ENCODE results near the gene DNAJC1. TPM values are rescaled to one million over a fixed set of nuclear protein-coding genes. Genes with fewer than 3 reads are reported as not detected.

DNAJC1 gene
- polyA plus RNA-seq, 2 of the 4 experiments (the other 2 are of a cell fraction) = 19.2 to 34.2 TPM

DNA sequence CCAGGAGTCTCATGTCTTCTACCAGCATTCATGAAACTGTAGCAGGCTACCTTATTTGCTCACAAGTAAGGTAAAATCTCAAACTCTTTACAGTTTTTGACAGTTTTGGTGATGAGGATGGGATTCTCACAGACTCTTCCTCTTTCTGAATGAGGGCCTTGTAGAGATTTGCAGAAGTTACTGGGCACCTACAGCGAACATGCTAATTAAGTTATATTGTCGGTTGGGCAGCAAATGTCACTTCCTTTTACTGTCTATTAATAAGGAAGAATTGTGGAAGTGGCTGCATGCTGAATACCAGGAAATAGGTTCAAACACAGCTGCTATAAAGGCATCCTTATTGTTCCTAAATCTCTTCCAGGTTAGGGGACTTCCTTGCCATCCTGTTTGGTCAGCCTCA lies 189.6 kb downstream of the DNAJC1 start:
- DNase-seq (ENCODE audit: low read depth in 1 of 2, low spot score in 1 of 2) (no peak), ATAC-seq (no peak), FAIRE-seq (no peak)
- ChIA-PET CTCF (no interaction called here), POLR2A (no interaction called here)
- no peak overlapping the region for H3K4me3 ChIP-seq
- no peaks in the 10 kb centered on the region for H3K4me1 ChIP-seq
- no peak overlapping the region for H3K27ac ChIP-seq
- WGBS (ENCODE audit: missing lambda C conversion rate) = 95% methylated on average over 2 of the region's 2 CpGs
- no peak overlapping the region for H3K4me2 ChIP-seq
- TF ChIP-seq BHLHE40 (IDR thresholded peaks at IDR 0.05; ENCODE audit: low read depth, low read length) (no peak), NR3C1 (IDR thresholded peaks at IDR 0.05) (no peak), PHF8 (IDR thresholded peaks at IDR 0.05; ENCODE audit: borderline replicate concordance, low read depth) (no peak), CBX8 (IDR thresholded peaks at IDR 0.05) (no peak), TFCP2L1 (CRISPR knock-in tag; IDR thresholded peaks at IDR 0.05) (no peak), RCOR1 (IDR thresholded peaks at IDR 0.05; ENCODE audit: low read depth, low read length) (no peak), MAFK (IDR thresholded peaks at IDR 0.05; ENCODE audit: partially characterized antibody) (no peak), FOSB (CRISPR knock-in tag; IDR thresholded peaks at IDR 0.05) (no peak), REST (IDR thresholded peaks at IDR 0.05) (no peak), NFE2L2 (conservative IDR thresholded peaks at IDR 0.05; ENCODE audit: low read length) (no peak), POLR2A (IDR thresholded peaks at IDR 0.05; ENCODE audit: low read length) (no peak), ZC3H11A (IDR thresholded peaks at IDR 0.05) (no peak), EP300 (IDR thresholded peaks at IDR 0.05) (no peak)
- TF ChIP-seq, protein P1, sequence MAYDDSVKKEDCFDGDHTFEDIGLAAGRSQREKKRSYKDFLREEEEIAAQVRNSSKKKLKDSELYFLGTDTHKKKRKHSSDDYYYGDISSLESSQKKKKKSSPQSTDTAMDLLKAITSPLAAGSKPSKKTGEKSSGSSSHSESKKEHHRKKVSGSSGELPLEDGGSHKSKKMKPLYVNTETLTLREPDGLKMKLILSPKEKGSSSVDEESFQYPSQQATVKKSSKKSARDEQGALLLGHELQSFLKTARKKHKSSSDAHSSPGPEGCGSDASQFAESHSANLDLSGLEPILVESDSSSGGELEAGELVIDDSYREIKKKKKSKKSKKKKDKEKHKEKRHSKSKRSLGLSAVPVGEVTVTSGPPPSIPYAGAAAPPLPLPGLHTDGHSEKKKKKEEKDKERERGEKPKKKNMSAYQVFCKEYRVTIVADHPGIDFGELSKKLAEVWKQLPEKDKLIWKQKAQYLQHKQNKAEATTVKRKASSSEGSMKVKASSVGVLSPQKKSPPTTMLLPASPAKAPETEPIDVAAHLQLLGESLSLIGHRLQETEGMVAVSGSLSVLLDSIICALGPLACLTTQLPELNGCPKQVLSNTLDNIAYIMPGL (CRISPR knock-in tag; IDR thresholded peaks at IDR 0.05; ENCODE audit: borderline replicate concordance) = no peak
- TF ChIP-seq, protein P2, sequence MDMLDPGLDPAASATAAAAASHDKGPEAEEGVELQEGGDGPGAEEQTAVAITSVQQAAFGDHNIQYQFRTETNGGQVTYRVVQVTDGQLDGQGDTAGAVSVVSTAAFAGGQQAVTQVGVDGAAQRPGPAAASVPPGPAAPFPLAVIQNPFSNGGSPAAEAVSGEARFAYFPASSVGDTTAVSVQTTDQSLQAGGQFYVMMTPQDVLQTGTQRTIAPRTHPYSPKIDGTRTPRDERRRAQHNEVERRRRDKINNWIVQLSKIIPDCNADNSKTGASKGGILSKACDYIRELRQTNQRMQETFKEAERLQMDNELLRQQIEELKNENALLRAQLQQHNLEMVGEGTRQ (IDR thresholded peaks at IDR 0.05) = no peak
- no peaks in the 10 kb centered on the region; the same call in 2 of the 3 replicates for H3K9me3 ChIP-seq

- ATAC-seq (no peak), DNase-seq (ENCODE audit: low read depth in 1 of 2, low spot score in 1 of 2) (no peak), FAIRE-seq (no peak)
- POLR2A ChIA-PET = no interaction called here
- WGBS (ENCODE audit: missing lambda C conversion rate) = 84% methylated on average over 2 of the region's 2 CpGs
- no peak for TF ChIP-seq JUN (IDR thresholded peaks at IDR 0.05)
- no peak for TF ChIP-seq RCOR1 (IDR thresholded peaks at IDR 0.05; ENCODE audit: low read depth, low read length)
- no peak for TF ChIP-seq EHF (CRISPR knock-in tag; IDR thresholded peaks at IDR 0.05)
- TF ChIP-seq, protein P2 (IDR thresholded peaks at IDR 0.05) = no peak
- no peak for TF ChIP-seq POLR2AphosphoS2 (conservative IDR thresholded peaks at IDR 0.05; ENCODE audit: low read length)
- no peak for TF ChIP-seq KDM5A (IDR thresholded peaks at IDR 0.05)
- TF ChIP-seq POLR2A (IDR thresholded peaks at IDR 0.05; ENCODE audit: low read length) = no peak
- no peak for TF ChIP-seq FOXS1 (CRISPR knock-in tag; IDR thresholded peaks at IDR 0.05)
- CTCF ChIA-PET = no interaction called here
- H3K4me2 ChIP-seq = no peak overlapping the region
- H3K9me3 ChIP-seq = no peaks in the 10 kb centered on the region; the same call in 2 of the 3 replicates
- no peaks in the 10 kb centered on the region for H3K4me1 ChIP-seq
- no peak overlapping the region for H3K27ac ChIP-seq
- H3K4me3 ChIP-seq = no peak overlapping the region
These were observed 192.3 kb downstream of the DNAJC1 start for GRCh38 chr10:21811245-21811585.
